Measurements from ENCODE around the gene AQP12B. TPM values are rescaled to one million over a fixed set of nuclear protein-coding genes. Genes with fewer than 3 reads are reported as not detected.

The AQP12B gene
- polyA plus RNA-seq, 2 donors, result not detected

DNA sequence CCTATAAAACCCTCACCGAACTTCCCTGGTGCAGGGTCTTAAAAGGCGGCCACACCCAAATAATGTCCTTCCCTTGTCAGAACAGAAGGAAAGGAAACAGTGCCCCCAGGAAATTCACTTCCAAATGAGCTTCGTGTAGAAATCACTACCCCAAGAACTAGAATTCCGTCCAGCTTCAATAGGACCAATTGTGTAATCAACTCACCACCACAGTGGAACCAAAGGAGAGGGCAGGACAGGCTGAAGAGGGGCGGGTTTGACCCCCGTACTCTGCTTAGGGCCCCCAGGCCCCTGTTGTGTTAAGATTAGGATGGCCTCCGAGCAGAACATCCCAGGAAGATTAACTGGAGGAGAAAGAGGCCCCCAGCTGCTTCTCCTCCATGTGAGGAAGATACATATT is 33.4 kb downstream of the AQP12B start:
- peaks cover 2 to 5% of the 10 kb centered on the region in 2 donors for H3K4me1 ChIP-seq (ENCODE audit: control insufficient read depth in 2 of 2, insufficient read depth in 2 of 2, low read length in 1 of 2)
- H3K4me3 ChIP-seq (ENCODE audit: low read depth in 1 of 2, low read length in 2 of 2), result no peak overlapping the region
- no peak overlapping the region for H3K27ac ChIP-seq (ENCODE audit: low read depth in 2 of 2, low read length in 1 of 2)
- peaks cover 0 to 6% of the 10 kb centered on the region in 2 donors for H3K27me3 ChIP-seq (ENCODE audit: control insufficient read depth in 1 of 2, insufficient read depth in 2 of 2, low read length in 2 of 2)
- no peaks in the 10 kb centered on the region for H3K9me3 ChIP-seq (ENCODE audit: control insufficient read depth in 2 of 2, insufficient read depth in 1 of 2, low read depth in 1 of 2, low read length in 1 of 2)
- 53 to 70% methylated on average over 7 of the region's 7 CpGs for WGBS, 2 donors
- H3K36me3 ChIP-seq (ENCODE audit: control insufficient read depth in 2 of 2, insufficient read depth in 2 of 2, low read length in 1 of 2), result no peaks in the 10 kb centered on the region

DNA sequence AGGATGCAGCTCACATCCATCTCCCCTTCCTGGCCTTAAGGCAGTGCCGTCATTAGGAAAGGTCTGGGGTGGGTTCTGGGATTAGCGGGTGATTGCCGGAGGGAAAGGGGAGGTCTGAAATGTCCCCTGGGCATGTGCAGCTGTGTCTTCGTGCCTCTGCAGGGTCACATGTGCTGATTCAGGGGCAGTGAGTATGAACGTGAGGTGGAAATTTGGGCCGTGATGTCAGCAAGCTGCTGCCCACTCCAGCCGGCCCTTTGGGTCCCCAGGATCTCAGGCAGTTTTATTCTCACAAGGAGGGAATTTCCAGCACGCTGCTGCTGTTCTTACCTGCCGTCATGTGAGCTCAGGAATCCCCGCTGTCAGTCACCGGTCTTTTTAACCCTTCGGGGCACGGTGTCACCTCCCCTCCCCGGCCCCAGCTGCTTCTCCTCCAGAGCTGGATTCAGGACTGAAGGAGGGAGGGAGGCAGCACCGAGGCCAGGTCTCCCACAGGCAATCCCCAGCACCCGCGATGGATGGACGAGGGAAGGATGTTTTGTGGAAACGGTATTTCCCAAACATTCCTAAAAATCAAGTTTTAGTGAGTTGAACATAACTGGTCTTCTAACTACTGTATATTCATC is 33.9 kb downstream of the AQP12B start:
- Histone ChIP-seq H3K9me3 (ENCODE audit: control insufficient read depth in 2 of 2, insufficient read depth in 1 of 2, low read depth in 1 of 2, low read length in 1 of 2) (no peaks in the 10 kb centered on the region), H3K4me3 (ENCODE audit: low read depth in 1 of 2, low read length in 2 of 2) (no peak overlapping the region), H3K27ac (ENCODE audit: low read depth in 2 of 2, low read length in 1 of 2) (no peak overlapping the region), H3K4me1 (ENCODE audit: control insufficient read depth in 2 of 2, insufficient read depth in 2 of 2, low read length in 1 of 2) (peaks cover 2 to 5% of the 10 kb centered on the region in 2 donors), H3K27me3 (ENCODE audit: control insufficient read depth in 1 of 2, insufficient read depth in 2 of 2, low read length in 2 of 2) (peaks cover 0 to 6% of the 10 kb centered on the region in 2 donors), H3K36me3 (ENCODE audit: control insufficient read depth in 2 of 2, insufficient read depth in 2 of 2, low read length in 1 of 2) (no peaks in the 10 kb centered on the region)
- 28 to 34% methylated on average over 19 of the region's 19 CpGs for WGBS, 2 donors

DNA sequence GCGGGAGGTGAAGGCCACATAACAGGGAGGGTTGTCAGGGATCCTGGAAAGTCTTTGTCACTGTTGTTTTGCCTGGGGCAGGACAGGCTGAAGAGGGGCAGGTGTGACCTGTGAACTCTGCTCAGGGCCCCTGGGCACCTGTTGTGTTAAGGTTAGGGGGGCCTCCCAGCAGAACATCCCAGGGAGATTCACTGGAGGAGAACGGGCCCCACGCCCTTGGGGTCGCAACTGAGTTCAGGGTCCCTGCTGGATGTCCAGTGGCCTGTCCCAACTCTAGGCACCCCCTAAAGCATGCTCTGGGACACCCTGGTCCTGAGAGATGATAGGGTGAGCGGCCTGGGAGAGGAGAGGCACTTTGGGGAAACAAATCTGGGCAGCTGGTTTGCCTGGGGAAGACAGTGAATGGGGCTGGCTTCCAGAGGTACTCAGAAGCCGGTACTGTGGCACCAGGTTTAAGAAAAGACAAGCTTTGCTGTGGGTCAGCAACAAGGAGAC is 34.5 kb downstream of the AQP12B start:
- H3K4me1 ChIP-seq (ENCODE audit: control insufficient read depth in 2 of 2, insufficient read depth in 2 of 2, low read length in 1 of 2), result peaks cover 2 to 5% of the 10 kb centered on the region in 2 donors
- no peaks in the 10 kb centered on the region for H3K9me3 ChIP-seq (ENCODE audit: control insufficient read depth in 2 of 2, insufficient read depth in 1 of 2, low read depth in 1 of 2, low read length in 1 of 2)
- no peaks in the 10 kb centered on the region for H3K36me3 ChIP-seq (ENCODE audit: control insufficient read depth in 2 of 2, insufficient read depth in 2 of 2, low read length in 1 of 2)
- H3K4me3 ChIP-seq (ENCODE audit: low read depth in 1 of 2, low read length in 2 of 2), result no peak overlapping the region
- peaks cover 0 to 6% of the 10 kb centered on the region in 2 donors for H3K27me3 ChIP-seq (ENCODE audit: control insufficient read depth in 1 of 2, insufficient read depth in 2 of 2, low read length in 2 of 2)
- 77 to 82% methylated on average over 6 of the region's 6 CpGs for WGBS, 2 donors
- H3K27ac ChIP-seq (ENCODE audit: low read depth in 2 of 2, low read length in 1 of 2), result no peak overlapping the region

DNA sequence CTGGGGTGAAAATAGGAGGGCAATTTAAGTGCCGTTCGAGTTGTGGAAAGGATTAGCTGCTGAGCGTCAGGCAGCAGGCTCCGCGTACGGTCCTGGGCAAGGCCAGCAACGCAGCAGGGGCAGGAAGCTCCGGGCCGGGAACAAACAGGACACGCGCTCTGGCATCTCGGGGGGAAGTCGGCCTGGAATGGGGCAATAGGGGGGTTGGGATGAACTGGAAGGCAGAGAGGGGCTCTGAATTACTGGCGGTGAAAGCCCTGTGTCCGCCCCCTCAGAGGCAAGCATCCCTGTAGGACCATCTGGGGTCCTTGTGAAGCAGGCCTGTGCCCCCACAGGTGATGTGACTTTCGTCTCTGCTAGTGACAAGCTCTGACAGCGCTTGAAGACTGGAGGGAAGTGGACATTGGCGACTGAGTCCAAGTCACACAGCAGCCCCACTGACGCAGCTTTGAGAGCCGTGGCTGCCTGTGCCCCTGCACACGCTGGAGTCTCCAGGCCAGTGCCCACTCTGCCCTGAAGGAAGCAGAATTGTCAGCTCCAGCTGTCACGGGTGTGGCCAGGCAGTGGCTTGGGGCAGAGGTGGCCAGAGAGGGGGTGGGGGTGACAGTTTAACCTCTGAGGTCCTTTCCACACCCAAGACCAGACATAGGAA is 35.1 kb downstream of the AQP12B start:
- peaks cover 0 to 6% of the 10 kb centered on the region in 2 donors for H3K27me3 ChIP-seq (ENCODE audit: control insufficient read depth in 1 of 2, insufficient read depth in 2 of 2, low read length in 2 of 2)
- 66 to 68% methylated on average over 22 of the region's 22 CpGs for WGBS, 2 donors

DNA sequence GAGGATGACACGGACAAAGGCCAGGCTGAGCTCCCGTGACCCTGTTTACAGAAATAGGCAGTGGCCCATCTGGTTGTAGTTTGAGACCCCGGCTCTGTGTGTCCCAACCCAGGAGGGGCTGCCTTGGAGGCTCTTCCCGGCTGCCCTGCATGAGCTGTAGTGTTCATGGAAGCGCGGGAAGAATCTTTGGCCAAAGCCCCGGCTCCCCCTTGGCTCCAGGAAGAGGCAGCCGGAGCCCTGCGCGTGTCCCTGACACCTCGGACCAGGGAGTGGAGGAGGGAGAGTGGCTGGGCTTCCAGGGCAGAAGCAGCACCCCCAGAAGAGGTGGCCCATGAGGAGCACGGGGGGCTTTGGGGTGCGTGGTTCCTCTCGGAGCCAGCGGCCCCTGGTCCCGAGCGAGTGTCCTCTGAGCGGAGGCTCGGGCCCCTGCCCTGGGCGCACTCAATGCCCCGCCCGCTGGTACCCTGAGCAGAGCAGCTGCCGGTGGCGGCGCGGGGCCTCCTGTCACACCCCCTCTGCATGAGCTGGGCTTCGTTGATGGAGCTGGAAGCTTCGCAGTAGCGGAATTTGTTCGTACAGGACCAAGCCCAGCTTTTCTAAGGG is 35.7 kb downstream of the AQP12B start:
- Histone ChIP-seq H3K27me3 (ENCODE audit: control insufficient read depth in 1 of 2, insufficient read depth in 2 of 2, low read length in 2 of 2) (peaks cover 0 to 6% of the 10 kb centered on the region in 2 donors), H3K4me3 (ENCODE audit: low read depth in 1 of 2, low read length in 2 of 2) (no peak overlapping the region), H3K4me1 (ENCODE audit: control insufficient read depth in 2 of 2, insufficient read depth in 2 of 2, low read length in 1 of 2) (peaks cover 2 to 5% of the 10 kb centered on the region in 2 donors), H3K36me3 (ENCODE audit: control insufficient read depth in 2 of 2, insufficient read depth in 2 of 2, low read length in 1 of 2) (no peaks in the 10 kb centered on the region), H3K9me3 (ENCODE audit: control insufficient read depth in 2 of 2, insufficient read depth in 1 of 2, low read depth in 1 of 2, low read length in 1 of 2) (no peaks in the 10 kb centered on the region), H3K27ac (ENCODE audit: low read depth in 2 of 2, low read length in 1 of 2) (no peak overlapping the region)
- whole genome bisulfite sequencing, 2 donors, result 72 to 76% methylated on average over 30 of the region's 30 CpGs

More for the DNA sequence above, 35.1 kb downstream of the AQP12B start:
- Histone ChIP-seq H3K9me3 (ENCODE audit: control insufficient read depth in 2 of 2, insufficient read depth in 1 of 2, low read depth in 1 of 2, low read length in 1 of 2) (no peaks in the 10 kb centered on the region), H3K36me3 (ENCODE audit: control insufficient read depth in 2 of 2, insufficient read depth in 2 of 2, low read length in 1 of 2) (no peaks in the 10 kb centered on the region), H3K4me1 (ENCODE audit: control insufficient read depth in 2 of 2, insufficient read depth in 2 of 2, low read length in 1 of 2) (peaks cover 2 to 5% of the 10 kb centered on the region in 2 donors), H3K27ac (ENCODE audit: low read depth in 2 of 2, low read length in 1 of 2) (no peak overlapping the region), H3K4me3 (ENCODE audit: low read depth in 1 of 2, low read length in 2 of 2) (no peak overlapping the region)

DNA sequence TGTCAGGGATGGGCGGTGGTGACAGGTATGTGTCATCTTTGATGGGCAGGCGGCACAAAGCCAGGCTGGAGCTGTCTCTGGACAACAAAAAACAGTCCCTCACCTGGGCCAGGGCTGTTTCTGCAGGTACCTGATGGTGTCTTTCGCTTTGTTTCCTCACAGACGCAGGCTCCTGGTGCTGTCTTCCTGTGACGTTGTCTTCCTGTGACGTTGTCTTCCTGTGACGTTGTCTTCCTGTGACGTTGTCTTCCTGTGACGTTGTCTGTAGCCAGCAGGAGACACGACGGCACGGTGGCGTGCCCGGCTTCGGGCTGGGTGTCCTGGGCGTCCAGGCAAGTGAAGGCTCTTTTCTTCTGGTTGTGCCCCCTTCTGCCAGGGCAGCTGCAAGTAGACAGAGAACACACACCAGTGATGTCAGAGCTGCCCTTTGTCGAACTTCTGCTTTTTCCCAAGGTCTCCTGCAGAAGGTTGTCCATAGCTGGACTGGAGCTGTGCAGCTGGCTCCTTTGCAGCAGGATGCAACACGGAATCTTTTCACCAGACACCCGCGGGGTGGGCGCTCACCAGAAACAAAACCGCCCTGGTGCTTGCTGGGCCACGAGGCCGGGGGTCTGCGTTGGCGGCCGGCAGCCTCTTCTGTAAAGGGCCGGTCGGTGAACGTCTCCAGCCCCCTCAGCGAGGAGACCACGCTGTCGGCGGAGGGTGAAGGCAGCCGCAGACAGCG is 36.3 kb downstream of the AQP12B start:
- no peaks in the 10 kb centered on the region for H3K36me3 ChIP-seq (ENCODE audit: control insufficient read depth in 2 of 2, insufficient read depth in 2 of 2, low read length in 1 of 2)
- 79 to 81% methylated on average over 36 of the region's 36 CpGs for WGBS, 2 donors
- H3K4me3 ChIP-seq (ENCODE audit: low read depth in 1 of 2, low read length in 2 of 2), result no peak overlapping the region
- H3K27me3 ChIP-seq (ENCODE audit: control insufficient read depth in 1 of 2, insufficient read depth in 2 of 2, low read length in 2 of 2), result peaks cover 0 to 6% of the 10 kb centered on the region in 2 donors
- no peaks in the 10 kb centered on the region for H3K9me3 ChIP-seq (ENCODE audit: control insufficient read depth in 2 of 2, insufficient read depth in 1 of 2, low read depth in 1 of 2, low read length in 1 of 2)
- no peak overlapping the region for H3K27ac ChIP-seq (ENCODE audit: low read depth in 2 of 2, low read length in 1 of 2)
- peaks cover 2 to 5% of the 10 kb centered on the region in 2 donors for H3K4me1 ChIP-seq (ENCODE audit: control insufficient read depth in 2 of 2, insufficient read depth in 2 of 2, low read length in 1 of 2)

DNA sequence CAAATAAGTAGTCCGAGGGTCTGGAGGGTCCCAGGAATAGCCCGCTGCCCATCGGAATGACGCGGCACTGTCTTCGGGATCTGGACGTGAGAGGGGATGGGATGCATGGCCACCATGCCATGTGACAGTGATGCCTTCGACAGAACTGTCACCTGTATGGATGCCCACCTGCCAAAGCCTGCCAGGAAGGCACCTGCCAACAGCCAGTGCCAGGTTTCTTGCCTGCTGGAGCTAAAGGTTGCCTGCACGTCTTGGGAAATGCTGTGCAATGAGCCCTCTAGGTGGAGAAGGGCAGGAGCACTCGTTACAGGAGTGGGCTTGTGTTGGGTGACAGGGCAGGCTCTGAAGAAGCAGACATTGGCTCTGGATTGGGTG is 36.9 kb downstream of the AQP12B start:
- H3K27ac ChIP-seq (ENCODE audit: low read depth in 2 of 2, low read length in 1 of 2), result no peak overlapping the region
- WGBS, 2 donors, result 84 to 88% methylated on average over 10 of the region's 10 CpGs
- no peaks in the 10 kb centered on the region for H3K36me3 ChIP-seq (ENCODE audit: control insufficient read depth in 2 of 2, insufficient read depth in 2 of 2, low read length in 1 of 2)
- peaks cover 0 to 6% of the 10 kb centered on the region in 2 donors for H3K27me3 ChIP-seq (ENCODE audit: control insufficient read depth in 1 of 2, insufficient read depth in 2 of 2, low read length in 2 of 2)
- peaks cover 2 to 5% of the 10 kb centered on the region in 2 donors for H3K4me1 ChIP-seq (ENCODE audit: control insufficient read depth in 2 of 2, insufficient read depth in 2 of 2, low read length in 1 of 2)
- H3K4me3 ChIP-seq (ENCODE audit: low read depth in 1 of 2, low read length in 2 of 2), result no peak overlapping the region
- no peaks in the 10 kb centered on the region for H3K9me3 ChIP-seq (ENCODE audit: control insufficient read depth in 2 of 2, insufficient read depth in 1 of 2, low read depth in 1 of 2, low read length in 1 of 2)

DNA sequence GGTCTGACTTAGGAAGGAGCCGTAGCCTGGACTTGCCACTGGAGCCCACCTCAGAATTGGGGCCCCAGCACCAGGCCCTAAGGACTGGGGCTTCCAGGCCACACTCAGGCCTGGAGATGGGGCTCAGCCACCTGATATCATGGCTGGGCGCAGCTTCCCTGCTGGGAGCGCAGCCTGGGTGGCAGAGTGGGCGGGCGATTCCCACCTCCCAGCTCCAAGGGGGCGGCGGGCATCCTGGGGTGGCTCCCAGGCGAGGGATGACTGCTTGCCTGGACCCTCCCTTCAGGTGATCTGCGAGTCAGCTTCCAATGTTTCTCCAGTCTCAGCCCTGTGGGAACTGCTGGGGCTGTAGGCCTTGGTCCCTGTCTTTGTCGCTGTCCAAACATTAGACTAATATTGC is 37.3 kb downstream of the AQP12B start:
- H3K4me1 ChIP-seq (ENCODE audit: control insufficient read depth in 2 of 2, insufficient read depth in 2 of 2, low read length in 1 of 2), result peaks cover 2 to 5% of the 10 kb centered on the region in 2 donors
- H3K27ac ChIP-seq (ENCODE audit: low read depth in 2 of 2, low read length in 1 of 2), result no peak overlapping the region
- WGBS, 2 donors, result 84 to 90% methylated on average over 10 of the region's 10 CpGs
- H3K36me3 ChIP-seq (ENCODE audit: control insufficient read depth in 2 of 2, insufficient read depth in 2 of 2, low read length in 1 of 2), result no peaks in the 10 kb centered on the region
- H3K4me3 ChIP-seq (ENCODE audit: low read depth in 1 of 2, low read length in 2 of 2), result no peak overlapping the region
- H3K9me3 ChIP-seq (ENCODE audit: control insufficient read depth in 2 of 2, insufficient read depth in 1 of 2, low read depth in 1 of 2, low read length in 1 of 2), result no peaks in the 10 kb centered on the region
- H3K27me3 ChIP-seq (ENCODE audit: control insufficient read depth in 1 of 2, insufficient read depth in 2 of 2, low read length in 2 of 2), result peaks cover 0 to 6% of the 10 kb centered on the region in 2 donors

DNA sequence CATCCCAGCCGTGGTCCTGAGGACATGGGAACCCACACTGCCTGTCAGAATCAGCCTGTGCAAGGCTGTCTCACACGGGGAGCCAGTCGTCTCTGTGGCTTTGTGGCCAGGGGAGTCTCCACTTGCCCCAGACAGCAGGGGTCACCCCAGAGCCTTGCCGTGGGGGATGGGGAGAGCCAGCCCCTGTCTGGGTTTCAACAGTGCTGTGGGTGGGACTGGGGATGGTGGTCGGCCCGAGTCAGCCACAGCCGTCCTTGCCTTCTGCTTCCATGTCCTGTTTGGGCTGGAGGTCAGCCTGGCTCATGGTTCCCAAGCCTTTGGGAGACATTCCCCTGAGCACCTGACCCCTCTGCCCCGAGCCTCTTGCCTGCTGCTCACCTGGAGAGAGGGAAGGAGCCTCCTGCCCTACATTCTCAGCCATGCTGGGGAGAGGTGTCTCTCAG is 37.8 kb downstream of the AQP12B start:
- peaks cover 2 to 5% of the 10 kb centered on the region in 2 donors for H3K4me1 ChIP-seq (ENCODE audit: control insufficient read depth in 2 of 2, insufficient read depth in 2 of 2, low read length in 1 of 2)
- peaks cover 0 to 6% of the 10 kb centered on the region in 2 donors for H3K27me3 ChIP-seq (ENCODE audit: control insufficient read depth in 1 of 2, insufficient read depth in 2 of 2, low read length in 2 of 2)
- H3K27ac ChIP-seq (ENCODE audit: low read depth in 2 of 2, low read length in 1 of 2), result no peak overlapping the region
- no peak overlapping the region for H3K4me3 ChIP-seq (ENCODE audit: low read depth in 1 of 2, low read length in 2 of 2)
- WGBS, 2 donors, result 51 to 54% methylated on average over 8 of the region's 8 CpGs
- no peaks in the 10 kb centered on the region for H3K36me3 ChIP-seq (ENCODE audit: control insufficient read depth in 2 of 2, insufficient read depth in 2 of 2, low read length in 1 of 2)
- H3K9me3 ChIP-seq (ENCODE audit: control insufficient read depth in 2 of 2, insufficient read depth in 1 of 2, low read depth in 1 of 2, low read length in 1 of 2), result no peaks in the 10 kb centered on the region

All from esophagus (tissue), 2 donors.